ENCODE measurements around the gene FAM216B. TPM values are rescaled to one million over a fixed set of nuclear protein-coding genes. Genes with fewer than 3 reads are reported as not detected.
"Not testable (repeated sequence)": the region's sequence is repeated elsewhere in the genome, so short reads cannot be mapped to it uniquely, and the experiment has no call there.

FAM216B gene
- total RNA-seq, 1 donor from 2014 or later, result not detected

DNA sequence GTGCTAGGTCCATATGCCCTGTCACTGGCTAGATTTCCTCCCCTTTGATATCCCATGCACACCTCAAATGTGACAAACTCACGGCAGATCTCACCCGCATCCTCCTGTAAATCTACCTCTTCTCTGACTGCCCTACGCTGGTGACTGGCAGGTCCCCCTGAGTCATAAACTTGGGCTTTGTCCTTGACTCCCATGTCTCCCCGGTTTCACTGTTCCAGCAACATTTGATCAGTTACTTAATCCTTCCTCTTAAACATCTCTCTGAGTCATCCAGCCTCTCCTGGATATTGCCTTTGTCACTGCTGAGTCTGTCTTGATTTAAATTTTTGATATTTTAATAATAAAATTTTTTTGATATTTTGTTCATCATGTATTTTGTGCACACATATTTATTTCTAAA, 26.5 kb downstream of the FAM216B start:
- DNase-seq (ENCODE audit: low read depth), result peak; percentile 10
- H3K4me3 ChIP-seq (ENCODE audit: low read depth, low read length), result no peak overlapping the region
- TF ChIP-seq, protein P1, sequence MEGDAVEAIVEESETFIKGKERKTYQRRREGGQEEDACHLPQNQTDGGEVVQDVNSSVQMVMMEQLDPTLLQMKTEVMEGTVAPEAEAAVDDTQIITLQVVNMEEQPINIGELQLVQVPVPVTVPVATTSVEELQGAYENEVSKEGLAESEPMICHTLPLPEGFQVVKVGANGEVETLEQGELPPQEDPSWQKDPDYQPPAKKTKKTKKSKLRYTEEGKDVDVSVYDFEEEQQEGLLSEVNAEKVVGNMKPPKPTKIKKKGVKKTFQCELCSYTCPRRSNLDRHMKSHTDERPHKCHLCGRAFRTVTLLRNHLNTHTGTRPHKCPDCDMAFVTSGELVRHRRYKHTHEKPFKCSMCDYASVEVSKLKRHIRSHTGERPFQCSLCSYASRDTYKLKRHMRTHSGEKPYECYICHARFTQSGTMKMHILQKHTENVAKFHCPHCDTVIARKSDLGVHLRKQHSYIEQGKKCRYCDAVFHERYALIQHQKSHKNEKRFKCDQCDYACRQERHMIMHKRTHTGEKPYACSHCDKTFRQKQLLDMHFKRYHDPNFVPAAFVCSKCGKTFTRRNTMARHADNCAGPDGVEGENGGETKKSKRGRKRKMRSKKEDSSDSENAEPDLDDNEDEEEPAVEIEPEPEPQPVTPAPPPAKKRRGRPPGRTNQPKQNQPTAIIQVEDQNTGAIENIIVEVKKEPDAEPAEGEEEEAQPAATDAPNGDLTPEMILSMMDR (conservative IDR thresholded peaks at IDR 0.05; ENCODE audit: low read depth, low read length), result no peak

DNA sequence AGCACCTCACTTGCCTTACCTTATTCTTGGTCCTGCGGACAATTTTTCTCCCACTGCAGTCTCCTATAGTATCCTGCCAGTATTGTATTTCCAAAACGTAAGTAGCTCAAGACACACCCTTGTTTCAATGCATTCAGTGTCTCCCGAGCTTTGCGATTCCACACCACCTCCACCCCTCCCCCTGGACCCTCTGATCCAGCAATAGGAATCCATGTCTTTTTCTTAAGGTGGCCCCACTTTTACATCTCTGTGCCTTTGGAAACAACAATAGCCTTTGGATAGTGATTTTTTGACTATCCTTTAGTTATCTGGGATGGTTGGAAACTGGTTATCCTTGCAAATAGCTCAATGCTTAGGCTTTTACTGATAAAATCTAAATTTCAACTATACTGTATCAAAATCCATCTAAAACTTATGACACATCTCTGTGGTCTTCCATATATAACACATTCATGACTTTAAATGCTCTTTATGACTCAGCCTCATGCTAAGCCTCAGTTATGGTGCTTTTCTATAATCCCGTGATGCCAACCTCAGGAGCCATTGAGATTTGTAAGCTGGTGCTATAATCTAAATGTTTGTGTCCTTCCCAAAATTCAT, 27.1 kb downstream of the FAM216B start:
- TF ChIP-seq, protein P1 (conservative IDR thresholded peaks at IDR 0.05; ENCODE audit: low read depth, low read length), result no peak
- DNase-seq (ENCODE audit: low read depth), result no peak

DNA sequence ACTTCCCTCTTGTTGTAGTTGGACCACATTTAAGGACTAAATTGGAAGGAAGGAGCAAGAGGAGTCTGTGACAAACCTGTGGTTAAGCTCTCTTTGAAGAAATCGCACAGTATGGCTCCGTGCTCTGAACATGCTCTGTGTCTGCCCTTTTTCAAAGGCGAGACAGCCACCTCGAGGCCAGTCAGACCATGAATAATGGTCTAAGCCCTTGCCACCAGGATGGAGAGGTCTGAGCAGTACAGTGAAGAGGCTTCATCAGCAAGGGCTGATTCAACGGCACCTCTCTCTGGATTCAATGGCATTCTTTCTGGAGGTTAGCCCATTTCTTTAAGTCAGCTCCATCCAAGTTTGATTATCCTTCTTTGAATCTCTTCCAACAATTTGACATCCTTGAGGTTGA, 30.9 kb downstream of the FAM216B start:
- no peak for DNase-seq (ENCODE audit: low read depth)
- TF ChIP-seq, protein P1 (conservative IDR thresholded peaks at IDR 0.05; ENCODE audit: low read depth, low read length), result no peak
- H3K4me3 ChIP-seq (ENCODE audit: low read depth, low read length), result no peak overlapping the region

More for the DNA sequence above, 27.1 kb downstream of the FAM216B start:
- H3K4me3 ChIP-seq (ENCODE audit: low read depth, low read length), result no peak overlapping the region

DNA sequence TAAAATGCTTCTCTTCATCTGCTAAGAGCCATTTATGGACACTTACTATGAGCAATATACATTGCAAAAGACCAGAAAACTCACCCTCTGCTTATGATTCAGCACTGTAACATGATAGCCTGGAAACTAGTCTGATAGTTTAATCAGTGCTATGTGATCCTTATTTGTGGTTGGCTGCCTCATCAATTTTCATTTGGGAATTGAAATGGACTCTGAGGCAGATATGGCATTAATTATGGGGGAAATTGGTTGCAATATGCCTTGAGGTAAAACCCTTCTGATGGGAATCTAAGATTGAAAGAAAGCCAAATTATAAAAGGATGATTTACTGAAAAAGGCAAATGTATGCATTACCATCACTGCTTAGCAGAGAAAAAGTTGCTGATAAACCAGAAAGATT, 33.5 kb downstream of the FAM216B start:
- no peak overlapping the region for H3K4me3 ChIP-seq (ENCODE audit: low read depth, low read length)
- TF ChIP-seq, protein P1 (conservative IDR thresholded peaks at IDR 0.05; ENCODE audit: low read depth, low read length), result no peak
- DNase-seq (ENCODE audit: low read depth), result no peak

DNA sequence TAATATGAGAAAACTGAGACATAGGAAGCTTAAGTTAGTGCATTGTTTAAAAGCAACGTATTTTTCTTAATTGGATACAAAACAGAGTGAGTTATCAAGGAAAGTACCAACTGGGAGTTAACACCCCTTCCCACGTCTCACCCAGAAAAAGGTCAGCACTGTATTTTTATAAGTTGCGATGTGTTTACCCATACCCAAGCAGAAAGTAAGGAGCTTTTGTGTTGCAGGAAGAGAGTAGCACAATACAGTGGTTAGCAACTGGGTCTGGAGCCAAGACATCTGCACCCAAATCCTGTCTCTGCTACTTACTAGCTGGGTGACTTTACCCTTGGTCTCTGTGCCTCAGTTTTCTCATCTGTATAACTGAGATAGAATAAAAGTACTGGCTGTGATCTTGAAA, 34.3 kb downstream of the FAM216B start:
- no peak overlapping the region for H3K4me3 ChIP-seq (ENCODE audit: low read depth, low read length)
- TF ChIP-seq, protein P1 (conservative IDR thresholded peaks at IDR 0.05; ENCODE audit: low read depth, low read length), result no peak
- no peak for DNase-seq (ENCODE audit: low read depth)

DNA sequence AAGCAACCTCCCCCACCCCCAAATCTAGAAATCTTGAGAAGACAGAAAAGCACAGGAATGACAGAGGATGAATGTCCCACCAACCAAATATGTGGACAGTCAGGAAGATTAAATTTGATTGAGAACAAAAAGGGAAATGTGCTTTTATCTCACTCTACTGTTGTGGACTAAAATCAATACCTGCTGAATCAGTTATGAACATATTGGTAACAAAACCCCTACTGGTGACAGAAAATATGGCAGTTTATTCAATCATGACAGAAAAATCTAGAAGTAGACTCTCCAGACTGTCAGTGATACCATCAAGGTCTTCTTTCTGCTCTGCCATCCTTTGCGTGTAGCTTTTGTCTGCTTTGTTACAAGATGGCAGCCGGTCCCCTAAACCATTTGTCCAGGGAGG, 35.2 kb downstream of the FAM216B start:
- H3K4me3 ChIP-seq (ENCODE audit: low read depth, low read length), result no peak overlapping the region
- no peak for DNase-seq (ENCODE audit: low read depth)
- TF ChIP-seq, protein P1 (conservative IDR thresholded peaks at IDR 0.05; ENCODE audit: low read depth, low read length), result peak; percentile 28

DNA sequence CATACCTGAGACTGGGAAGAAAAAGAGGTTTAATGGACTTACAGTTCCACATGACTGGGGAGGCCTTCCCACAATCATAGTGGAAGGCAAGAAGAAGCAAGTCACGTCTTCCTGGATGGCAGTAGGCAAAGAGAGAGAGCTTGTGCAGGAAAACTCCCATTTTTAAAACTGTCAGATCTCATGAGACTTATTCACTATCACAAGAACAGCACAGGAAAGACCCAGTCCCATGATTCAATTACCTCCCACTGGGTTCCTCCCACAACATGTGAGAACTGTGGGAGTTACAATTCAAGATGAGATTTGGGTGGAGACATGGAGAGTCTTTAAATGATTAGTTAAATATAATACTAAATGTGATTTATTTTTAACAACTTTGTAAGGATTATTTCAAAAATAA, 38.3 kb downstream of the FAM216B start:
- not testable (repeated sequence) for H3K4me3 ChIP-seq (ENCODE audit: low read depth, low read length); DNase-seq (ENCODE audit: low read depth)

Data from epithelial cell of proximal tubule (primary cell).